ENCODE results near the gene RAD18. TPM values are rescaled to one million over a fixed set of nuclear protein-coding genes. Genes with fewer than 3 reads are reported as not detected.

RAD18 gene
- total and polyA plus RNA-seq, 4 donors: 1.2 to 9.0 (median 4.3) TPM

GRCh38 chr3:8846176-8846575 is 117.1 kb downstream of the RAD18 start:
- WGBS: 95% methylated on average over 2 of the region's 2 CpGs
- no peak overlapping the region for H3K9ac ChIP-seq (ENCODE audit: low read depth in 1 of 2, low read length in 2 of 2)
- no peak overlapping the region for H3K4me3 ChIP-seq (ENCODE audit: low read depth in 1 of 3, low read length in 3 of 3)
- TF ChIP-seq, protein P1, sequence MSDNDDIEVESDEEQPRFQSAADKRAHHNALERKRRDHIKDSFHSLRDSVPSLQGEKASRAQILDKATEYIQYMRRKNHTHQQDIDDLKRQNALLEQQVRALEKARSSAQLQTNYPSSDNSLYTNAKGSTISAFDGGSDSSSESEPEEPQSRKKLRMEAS (IDR thresholded peaks at IDR 0.05): no peak
- no peak for TF ChIP-seq YY1 (IDR thresholded peaks at IDR 0.05)
- H3K36me3 ChIP-seq (ENCODE audit: control insufficient read depth in 4 of 4, insufficient read depth in 3 of 4, low read depth in 1 of 4, low read length in 3 of 4): no peaks in the 10 kb centered on the region
- no peaks in the 10 kb centered on the region for H3K27me3 ChIP-seq (ENCODE audit: control insufficient read depth in 4 of 4, insufficient read depth in 4 of 4, low read length in 3 of 4)
- no peak overlapping the region for H3K27ac ChIP-seq (ENCODE audit: low read depth in 1 of 2, low read length in 2 of 2)
- H3K4me1 ChIP-seq (ENCODE audit: control insufficient read depth in 4 of 4, insufficient read depth in 4 of 4, low read length in 3 of 4): no peaks in the 10 kb centered on the region
- no peak for DNase-seq (ENCODE audit: low spot score)
- H3K9me3 ChIP-seq (ENCODE audit: control insufficient read depth in 4 of 4, low read length in 3 of 4): no peaks in the 10 kb centered on the region

- no peak overlapping the region for H3K4me3 ChIP-seq (ENCODE audit: low read depth in 1 of 3, low read length in 3 of 3)
- H3K27ac ChIP-seq (ENCODE audit: low read depth in 1 of 2, low read length in 2 of 2): no peak overlapping the region
- no peaks in the 10 kb centered on the region for H3K36me3 ChIP-seq (ENCODE audit: control insufficient read depth in 4 of 4, insufficient read depth in 3 of 4, low read depth in 1 of 4, low read length in 3 of 4)
- no peak for TF ChIP-seq EGR1 (IDR thresholded peaks at IDR 0.05; ENCODE audit: low read depth in 2 of 2)
- TF ChIP-seq, protein P1 (IDR thresholded peaks at IDR 0.05): no peak
- no peak for TF ChIP-seq HNF4A (conservative IDR thresholded peaks at IDR 0.05)
- no peak for TF ChIP-seq HNF4G (IDR thresholded peaks at IDR 0.05)
- TF ChIP-seq FOXA2 (IDR thresholded peaks at IDR 0.05): no peak
- TF ChIP-seq JUND (IDR thresholded peaks at IDR 0.05): no peak
- no peak for TF ChIP-seq ATF3 (IDR thresholded peaks at IDR 0.05)
- no peak for TF ChIP-seq RXRA (IDR thresholded peaks at IDR 0.05)
- no peak for TF ChIP-seq ZBTB33 (IDR thresholded peaks at IDR 0.05)
- TF ChIP-seq RAD21 (IDR thresholded peaks at IDR 0.05): no peak
- no peak for TF ChIP-seq REST (IDR thresholded peaks at IDR 0.05)
- no peak for TF ChIP-seq FOXA1 (IDR thresholded peaks at IDR 0.05)
- no peaks in the 10 kb centered on the region for H3K9me3 ChIP-seq (ENCODE audit: control insufficient read depth in 4 of 4, low read length in 3 of 4)
- no peaks in the 10 kb centered on the region for H3K4me1 ChIP-seq (ENCODE audit: control insufficient read depth in 4 of 4, insufficient read depth in 4 of 4, low read length in 3 of 4)
- H3K9ac ChIP-seq (ENCODE audit: low read depth in 1 of 2, low read length in 2 of 2): no peak overlapping the region
- H3K27me3 ChIP-seq (ENCODE audit: control insufficient read depth in 4 of 4, insufficient read depth in 4 of 4, low read length in 3 of 4): no peaks in the 10 kb centered on the region
- WGBS: 98% methylated on average over 1 of the region's 1 CpG
- DNase-seq (ENCODE audit: low spot score): no peak
These were observed 117.6 kb downstream of the RAD18 start for GRCh38 chr3:8845641-8846040.

GRCh38 chr3:8843347-8843746 is 119.9 kb downstream of the RAD18 start:
- Histone ChIP-seq H3K27me3 (ENCODE audit: control insufficient read depth in 4 of 4, insufficient read depth in 4 of 4, low read length in 3 of 4) (no peaks in the 10 kb centered on the region), H3K4me3 (ENCODE audit: low read depth in 1 of 3, low read length in 3 of 3) (no peak overlapping the region), H3K27ac (ENCODE audit: low read depth in 1 of 2, low read length in 2 of 2) (no peak overlapping the region), H3K36me3 (ENCODE audit: control insufficient read depth in 4 of 4, insufficient read depth in 3 of 4, low read depth in 1 of 4, low read length in 3 of 4) (no peaks in the 10 kb centered on the region), H3K9me3 (ENCODE audit: control insufficient read depth in 4 of 4, low read length in 3 of 4) (no peaks in the 10 kb centered on the region), H3K4me1 (ENCODE audit: control insufficient read depth in 4 of 4, insufficient read depth in 4 of 4, low read length in 3 of 4) (no peaks in the 10 kb centered on the region), H3K9ac (ENCODE audit: low read depth in 1 of 2, low read length in 2 of 2) (no peak overlapping the region)
- DNase-seq (ENCODE audit: low spot score): no peak
- no peak for TF ChIP-seq ATF3 (IDR thresholded peaks at IDR 0.05)
- TF ChIP-seq RAD21 (IDR thresholded peaks at IDR 0.05): no peak
- whole genome bisulfite sequencing: 92% methylated on average over 7 of the region's 7 CpGs

Data from liver (tissue), 9 donors.